Measurements from ENCODE around the gene TBX10. TPM values are rescaled to one million over a fixed set of nuclear protein-coding genes. Genes with fewer than 3 reads are reported as not detected.

TBX10 gene
- total and polyA plus RNA-seq, 4 donors = 0.12 to 0.43 TPM; not detected in 2

Small RNAs within 50 kb of the gene (small RNA-seq; reads per million reads assigned to genes)
- gene AP003385.3 (not detected), gene RPL37P2 (0.31 reads per million, percentile 30 among the genes with 10 or more reads in this experiment)

Other genes starting within 250 kb of the TBX10 start
- 1 to 10 TPM; 5.9 to 8.6 TPM for gene RAD9A, start 247.8 kb downstream of the TBX10 start, total RNA-seq
- gene RAD9A, start 247.8 kb downstream of the TBX10 start, polyA plus RNA-seq = 1 to 10 TPM; 4.5 to 5.4 TPM
- 10 to 100 TPM; 62.4 to 92.9 TPM for gene PPP1CA, start 237.9 kb downstream of the TBX10 start, total RNA-seq
- gene PPP1CA, start 237.9 kb downstream of the TBX10 start, polyA plus RNA-seq = 10 to 100 TPM; 74.2 to 77.6 TPM
- 1 to 10 TPM; 2.3 to 4.4 TPM for gene TBC1D10C, start 235.7 kb downstream of the TBX10 start, total RNA-seq
- 1 to 10 TPM; 1.1 to 1.6 TPM for gene TBC1D10C, start 235.7 kb downstream of the TBX10 start, polyA plus RNA-seq
- gene CARNS1, start 224.1 kb downstream of the TBX10 start, total RNA-seq = under 1 TPM; 0.05 to 0.08 TPM
- gene CARNS1, start 224.1 kb downstream of the TBX10 start, polyA plus RNA-seq = under 1 TPM; 0.12 to 0.19 TPM
- 10 to 100 TPM; 42.2 to 49.6 TPM for gene RPS6KB2, start 211.3 kb downstream of the TBX10 start, total RNA-seq
- 10 to 100 TPM; 31.5 to 33.2 TPM for gene RPS6KB2, start 211.3 kb downstream of the TBX10 start, polyA plus RNA-seq
- 1 to 10 TPM; 3.9 to 5.0 TPM for gene PTPRCAP, start 202.1 kb downstream of the TBX10 start, total RNA-seq
- gene PTPRCAP, start 202.1 kb downstream of the TBX10 start, polyA plus RNA-seq = 1 to 10 TPM; 2.9 to 6.2 TPM
- 10 to 100 TPM; 34.4 to 41.4 TPM for gene CORO1B, start 196.3 kb downstream of the TBX10 start, total RNA-seq
- 10 to 100 TPM; 14.1 to 38.4 TPM for gene CORO1B, start 196.3 kb downstream of the TBX10 start, polyA plus RNA-seq
- not detected for gene GPR152, start 187.0 kb downstream of the TBX10 start, total RNA-seq
- not detected for gene GPR152, start 187.0 kb downstream of the TBX10 start, polyA plus RNA-seq
- 1 to 10 TPM; 2.1 to 2.9 TPM for gene CABP4, start 184.4 kb downstream of the TBX10 start, total RNA-seq
- 1 to 10 TPM in 1 of 2 donors, under 1 TPM in 1; 0.85 to 1.2 TPM for gene CABP4, start 184.4 kb downstream of the TBX10 start, polyA plus RNA-seq
- 10 to 100 TPM; 10.2 to 50.8 TPM for gene TMEM134, start 170.5 kb downstream of the TBX10 start, total RNA-seq
- 10 to 100 TPM; 76.3 to 86.9 TPM for gene TMEM134, start 170.5 kb downstream of the TBX10 start, polyA plus RNA-seq
- 10 to 100 TPM; 17.6 to 21.5 TPM for gene AIP, start 156.7 kb downstream of the TBX10 start, total RNA-seq
- gene AIP, start 156.7 kb downstream of the TBX10 start, polyA plus RNA-seq = 10 to 100 TPM; 24.7 to 28.2 TPM
- gene PITPNM1, start 134.4 kb downstream of the TBX10 start, total RNA-seq = 1 to 10 TPM; 3.2 to 6.9 TPM
- 1 to 10 TPM; 1.3 to 9.3 TPM for gene PITPNM1, start 134.4 kb downstream of the TBX10 start, polyA plus RNA-seq
- gene CDK2AP2, start 131.6 kb downstream of the TBX10 start, total RNA-seq = 10 to 100 TPM; 14.1 to 32.5 TPM
- gene CDK2AP2, start 131.6 kb downstream of the TBX10 start, polyA plus RNA-seq = 100 to 1,000 TPM in 1 of 2 donors, 10 to 100 TPM in 1; 80.7 to 126 TPM
- gene CABP2, start 116.3 kb downstream of the TBX10 start, total RNA-seq = not detected
- gene CABP2, start 116.3 kb downstream of the TBX10 start, polyA plus RNA-seq = not detected
- gene GSTP1, start 56.0 kb downstream of the TBX10 start, total RNA-seq = 100 to 1,000 TPM in 1 of 2 donors, 10 to 100 TPM in 1; 25.6 to 228 TPM
- 10 to 100 TPM; 35.1 to 54.5 TPM for gene GSTP1, start 56.0 kb downstream of the TBX10 start, polyA plus RNA-seq
- 100 to 1,000 TPM in 1 of 2 donors, 10 to 100 TPM in 1; 83.6 to 162 TPM for gene NDUFV1, start 32.8 kb downstream of the TBX10 start, total RNA-seq
- gene NDUFV1, start 32.8 kb downstream of the TBX10 start, polyA plus RNA-seq = 100 to 1,000 TPM; 163 to 172 TPM
- gene NUDT8, start 9.8 kb downstream of the TBX10 start, total RNA-seq = 10 to 100 TPM; 19.5 to 19.6 TPM
- gene NUDT8, start 9.8 kb downstream of the TBX10 start, polyA plus RNA-seq = 10 to 100 TPM; 29.3 to 66.9 TPM
- 1 to 10 TPM; 2.7 to 5.8 TPM for gene ACY3, start 11.0 kb upstream of the TBX10 start, total RNA-seq
- 10 to 100 TPM in 1 of 2 donors, 1 to 10 TPM in 1; 9.4 to 12.9 TPM for gene ACY3, start 11.0 kb upstream of the TBX10 start, polyA plus RNA-seq
- not detected for gene ALDH3B2, start 34.9 kb upstream of the TBX10 start, total RNA-seq
- gene ALDH3B2, start 34.9 kb upstream of the TBX10 start, polyA plus RNA-seq = not detected